Keratinocyte (primary cell): Measurements from ENCODE around the gene THSD7B.

Source experiments
- EZH2 ChIP-seq: IDR thresholded peaks from one replicate; pipeline ENCODE4 v1.6.1; 2012; ENCODE audit warnings: inconsistent platforms, mild to moderate bottlenecking, low read length, moderate library complexity
- TF ChIP-seq, protein P1 (sequence below), 3 experiments: IDR thresholded peaks in 1 of 3; conservative IDR thresholded peaks in 1 of 3; optimal IDR thresholded peaks in 1 of 3; 2 replicates in 2 of 3; 3 replicates in 1 of 3; pipeline versions ENCODE3 to v1.5.1; 2011; ENCODE audit warnings: low read length in 3 of 3, mild to moderate bottlenecking in 3 of 3, moderate library complexity in 2 of 3, control low read depth in 1 of 3, inconsistent platforms in 1 of 3; ENCODE audit not compliant: insufficient read depth in 2 of 3; ENCODE audit errors: extremely low read depth in 1 of 3

DNA sequence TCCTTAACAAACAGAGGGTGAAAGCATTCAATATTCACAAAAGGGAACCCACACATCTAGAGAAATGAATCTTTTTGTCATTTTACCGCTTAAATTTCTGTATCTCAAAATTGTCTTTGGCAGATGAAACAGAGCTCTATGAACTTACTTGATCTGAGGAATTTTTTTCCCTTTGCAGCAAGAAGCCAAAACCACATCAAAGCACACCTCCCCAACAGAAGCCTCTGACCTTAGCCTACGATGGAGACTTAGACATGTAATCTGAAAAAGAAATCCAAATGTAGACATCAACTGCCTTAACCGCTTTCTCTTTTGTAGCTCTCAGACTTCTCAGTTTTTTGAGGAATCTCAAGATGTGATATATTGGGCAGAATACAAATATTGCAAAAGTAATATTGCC lies 911.0 kb downstream of the THSD7B start:
- TF ChIP-seq, protein P1, sequence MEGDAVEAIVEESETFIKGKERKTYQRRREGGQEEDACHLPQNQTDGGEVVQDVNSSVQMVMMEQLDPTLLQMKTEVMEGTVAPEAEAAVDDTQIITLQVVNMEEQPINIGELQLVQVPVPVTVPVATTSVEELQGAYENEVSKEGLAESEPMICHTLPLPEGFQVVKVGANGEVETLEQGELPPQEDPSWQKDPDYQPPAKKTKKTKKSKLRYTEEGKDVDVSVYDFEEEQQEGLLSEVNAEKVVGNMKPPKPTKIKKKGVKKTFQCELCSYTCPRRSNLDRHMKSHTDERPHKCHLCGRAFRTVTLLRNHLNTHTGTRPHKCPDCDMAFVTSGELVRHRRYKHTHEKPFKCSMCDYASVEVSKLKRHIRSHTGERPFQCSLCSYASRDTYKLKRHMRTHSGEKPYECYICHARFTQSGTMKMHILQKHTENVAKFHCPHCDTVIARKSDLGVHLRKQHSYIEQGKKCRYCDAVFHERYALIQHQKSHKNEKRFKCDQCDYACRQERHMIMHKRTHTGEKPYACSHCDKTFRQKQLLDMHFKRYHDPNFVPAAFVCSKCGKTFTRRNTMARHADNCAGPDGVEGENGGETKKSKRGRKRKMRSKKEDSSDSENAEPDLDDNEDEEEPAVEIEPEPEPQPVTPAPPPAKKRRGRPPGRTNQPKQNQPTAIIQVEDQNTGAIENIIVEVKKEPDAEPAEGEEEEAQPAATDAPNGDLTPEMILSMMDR (optimal IDR thresholded peaks at IDR 0.05 in 1 of 3, IDR thresholded peaks at IDR 0.05 in 1 of 3, conservative IDR thresholded peaks at IDR 0.05 in 1 of 3; ENCODE audit: extremely low read depth in 1 of 3, insufficient read depth in 2 of 3, low read length in 3 of 3), result no peak
- TF ChIP-seq EZH2, result no peak
